IMR-90 (cell line): Measurements from ENCODE around the gene USP54. TPM values are rescaled to one million over a fixed set of nuclear protein-coding genes. Genes with fewer than 3 reads are reported as not detected.

Source experiments
- ATAC-seq: fragments of 200-7000 bp; cut with Tn5 transposase; 2 replicates; pipeline ENCODE4 v1.9.1; 2020; ENCODE audit warnings: low read depth, mild to moderate bottlenecking, moderate library complexity
- BruUV-seq: library from RNA; stranded (reverse); fragments of 400-500 nt; replicated peaks from 2 replicates; lab custom pipeline; 2021; lab: Mats Ljungman, UMichigan
- CTCF ChIA-PET: fragments of 300-600 bp; formaldehyde crosslinking; extraction: SDS; loops from one replicate; lab custom pipeline; 2021; ENCODE audit warnings: antibody characterized with exemption; lab: Yijun Ruan, JAX
- POLR2A ChIA-PET: fragments of 300-600 bp; sonication (Branson Sonifier 250); formaldehyde crosslinking; loops from one replicate; lab custom pipeline; 2022; ENCODE audit warnings: antibody characterized with exemption; ENCODE audit not compliant: unreplicated experiment; lab: Charles Lee
- DNase-seq: peaks from one replicate; pipeline ENCODE4 v3.0.0; 2013
- H2AFZ ChIP-seq: replicated peaks from 2 replicates; pipeline ENCODE3; 2013; ENCODE audit warnings: low read length, mild to moderate bottlenecking; ENCODE audit not compliant: poor library complexity
- H2AK5ac ChIP-seq: 2 replicates; pipeline ENCODE4 v1.6.1; 2013; ENCODE audit warnings: low read depth, low read length, inconsistent platforms
- H2AK9ac ChIP-seq: replicated peaks from 2 replicates; pipeline ENCODE3; 2013; ENCODE audit warnings: mild to moderate bottlenecking, low read depth, low read length, moderate library complexity; ENCODE audit not compliant: poor library complexity
- H2BK120ac ChIP-seq: 2 replicates; pipeline ENCODE4 v1.6.1; 2013; ENCODE audit warnings: low read depth, low read length, inconsistent platforms
- H2BK15ac ChIP-seq: 3 replicates; pipeline ENCODE4 v1.6.1; 2013; ENCODE audit warnings: low read depth, low read length, inconsistent platforms
- H2BK20ac ChIP-seq: 2 replicates; pipeline ENCODE4 v1.6.1; 2013; ENCODE audit warnings: low read depth, mild to moderate bottlenecking, inconsistent platforms, low read length, moderate library complexity
- H2BK5ac ChIP-seq: 2 replicates; pipeline ENCODE4 v1.6.1; 2013; ENCODE audit warnings: mild to moderate bottlenecking, low read depth, low read length, inconsistent platforms; ENCODE audit not compliant: poor library complexity, severe bottlenecking
- H3K14ac ChIP-seq: replicated peaks from 2 replicates; pipeline ENCODE4 v1.6.1; 2013; ENCODE audit warnings: low read depth, low read length, inconsistent platforms
- H3K18ac ChIP-seq: 2 replicates; pipeline ENCODE4 v1.6.1; 2013; ENCODE audit warnings: low read depth, low read length, control low read depth
- H3K23ac ChIP-seq: 2 replicates; pipeline ENCODE4 v1.6.1; 2013; ENCODE audit warnings: low read depth, low read length, inconsistent platforms
- H3K27ac ChIP-seq: 2 replicates; pipeline ENCODE4 v1.5.1; 2013; ENCODE audit warnings: mild to moderate bottlenecking, control low read depth, low read length; ENCODE audit not compliant: insufficient read depth
- H3K27me3 ChIP-seq: 2 replicates; pipeline ENCODE4 v1.6.1; 2013; ENCODE audit warnings: low read length; ENCODE audit not compliant: control insufficient read depth, insufficient read depth
- H3K36me3 ChIP-seq: 2 replicates; pipeline ENCODE4 v1.6.1; 2013; ENCODE audit warnings: low read length, mixed read lengths; ENCODE audit not compliant: control insufficient read depth, insufficient read depth
- H3K4ac ChIP-seq: 2 replicates; pipeline ENCODE4 v1.6.1; 2013; ENCODE audit warnings: low read depth, low read length, inconsistent platforms
- H3K4me1 ChIP-seq: 2 replicates; pipeline ENCODE4 v1.6.1; 2013; ENCODE audit warnings: low read length, mixed read lengths; ENCODE audit not compliant: control insufficient read depth, insufficient read depth
- H3K4me2 ChIP-seq: 2 replicates; pipeline ENCODE4 v1.6.1; 2013; ENCODE audit warnings: low read depth, mild to moderate bottlenecking, control low read depth, low read length, moderate library complexity
- H3K4me3 ChIP-seq: 2 replicates; pipeline ENCODE4 v1.5.1; 2013; ENCODE audit warnings: low read depth, mild to moderate bottlenecking, control low read depth, low read length, moderate library complexity; ENCODE audit not compliant: insufficient read depth
- H3K56ac ChIP-seq: 2 replicates; pipeline ENCODE4 v1.6.1; 2013; ENCODE audit warnings: low read length, inconsistent platforms; ENCODE audit not compliant: insufficient read depth; ENCODE audit errors: extremely low read depth
- H3K79me1 ChIP-seq, 2 experiments: 2 replicates each; pipeline ENCODE4 v1.6.1; 2013; ENCODE audit warnings: low read length in 2 of 2, inconsistent platforms in 1 of 2, low read depth in 1 of 2
- H3K9ac ChIP-seq: 2 replicates; pipeline ENCODE4 v1.6.1; 2013; ENCODE audit warnings: low read depth, low read length, control low read depth
- H3K9me1 ChIP-seq: 2 replicates; pipeline ENCODE4 v1.6.1; 2013; ENCODE audit warnings: low read length, inconsistent platforms; ENCODE audit not compliant: insufficient read depth
- H3K9me3 ChIP-seq: 2 replicates; pipeline ENCODE4 v1.6.1; 2013; ENCODE audit warnings: low read length; ENCODE audit not compliant: control insufficient read depth, insufficient read depth
- H4K20me1 ChIP-seq: 2 replicates; pipeline ENCODE4 v1.6.1; 2013; ENCODE audit warnings: low read length, inconsistent platforms; ENCODE audit not compliant: insufficient read depth
- H4K5ac ChIP-seq: 2 replicates; pipeline ENCODE4 v1.6.1; 2013; ENCODE audit warnings: mild to moderate bottlenecking, low read depth, low read length, control low read depth
- H4K8ac ChIP-seq, 2 experiments: 2 replicates each; pipeline ENCODE4 v1.6.1; 2013; ENCODE audit warnings: low read depth in 2 of 2, low read length in 2 of 2, control low read depth in 1 of 2, inconsistent platforms in 1 of 2
- H4K91ac ChIP-seq: 2 replicates; pipeline ENCODE4 v1.6.1; 2013; ENCODE audit warnings: low read depth, low read length, inconsistent platforms; ENCODE audit not compliant: insufficient read depth
- MAZ ChIP-seq: IDR thresholded peaks from 2 replicates; pipeline ENCODE4 v1.6.1; 2012; ENCODE audit warnings: low read depth, mild to moderate bottlenecking, low read length, improper control_type of control experiment, moderate library complexity, borderline replicate concordance
- NFE2L2 ChIP-seq: fragments of 150-350 bp; IDR thresholded peaks from 2 replicates; pipeline ENCODE4 v1.6.1; 2016; ENCODE audit warnings: low read depth, mild to moderate bottlenecking, low read length
- RFX5 ChIP-seq: IDR thresholded peaks from 2 replicates; pipeline ENCODE4 v1.8.0; 2012; ENCODE audit warnings: low read depth, mild to moderate bottlenecking, low read length, moderate library complexity
- whole genome bisulfite sequencing, 2 experiments: methylation state at CpG; one replicate each; pipeline versions ENCODE4 v1.1.5 to v1.1.7; 2013; ENCODE audit warnings: missing lambda C conversion rate in 2 of 2; ENCODE audit not compliant: insufficient read length in 1 of 2; ENCODE audit errors: extremely low coverage in 2 of 2; 5-methylcytosine and 5-hydroxymethylcytosine counted together
- dilution Hi-C: fragments of 300-500 bp; cut with HindIII; formaldehyde crosslinking; loops from one replicate; pipeline ENCODE4 v1.14.3; 2018; ENCODE audit warnings: low sequenced_read_pairs; ENCODE audit not compliant: unreplicated experiment
- in situ Hi-C: fragments of 300-500 bp; cut with MboI; formaldehyde crosslinking; loops from 3 replicates; pipeline ENCODE4 v1.14.3; 2019; ENCODE audit warnings: low sequenced_read_pairs, inconsistent platforms, mixed read lengths
- intact Hi-C: fragments of 100-400 bp; cut with micrococcal nuclease; formaldehyde crosslinking; loops from 2 replicates; pipeline ENCODE4 v1.10.0; 2022
- polyA plus RNA-seq, 3 experiments: library from polyadenylated mRNA; depleted of rRNA; stranded (reverse); fragments of >200 nt; gene quantifications; 2 replicates each; pipeline ENCODE4 v1.2.3, GENCODE V29; 2012; ENCODE audit warnings: low replicate concordance in 1 of 3
- total RNA-seq: library from RNA; depleted of rRNA; stranded (reverse); fragments of >200 nt; gene quantifications from 2 replicates; pipeline ENCODE4 v1.2.3, GENCODE V29; 2012
- TF ChIP-seq, protein P1 (sequence below): fragments of 150-350 bp; IDR thresholded peaks from 2 replicates; pipeline ENCODE4 v1.6.1; 2017; ENCODE audit warnings: mild to moderate bottlenecking, antibody characterized with exemption, low read length, low read depth
- TF ChIP-seq, protein P2 (sequence below): fragments of 150-350 bp; IDR thresholded peaks from 2 replicates; pipeline ENCODE4 v1.6.1; 2016; ENCODE audit warnings: low read depth, mild to moderate bottlenecking, low read length, moderate library complexity, borderline replicate concordance

Gene USP54
- total and polyA plus RNA-seq, 2 of the 4 experiments (the other 2 are of a cell fraction) = 4.0 to 7.9 TPM

DNA sequence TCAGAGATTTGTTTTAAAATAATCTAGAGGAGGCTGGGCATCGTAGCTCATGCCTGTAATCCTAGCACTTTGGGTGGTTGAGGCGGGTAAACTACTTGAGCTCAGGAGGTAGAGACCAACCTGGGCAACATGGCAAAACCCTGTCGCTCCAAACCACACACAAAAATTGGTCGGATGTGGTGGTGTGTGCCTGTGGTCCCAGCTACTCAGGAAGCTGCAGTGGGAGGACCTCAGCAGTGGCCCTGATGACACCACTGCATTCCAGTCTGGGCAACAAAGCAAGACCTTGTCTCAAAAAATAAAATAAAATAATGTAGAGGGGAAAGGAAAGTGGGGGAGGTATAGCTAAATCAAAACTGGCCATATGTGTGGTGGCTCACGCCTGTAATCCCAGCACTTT lies 81.4 kb downstream of the USP54 start:
- Histone ChIP-seq H3K4me3 (no peak overlapping the region), H2BK120ac (no peak overlapping the region), H2AK9ac (no peak overlapping the region), H3K4me1 (no peaks in the 10 kb centered on the region), H4K20me1 (no peaks in the 10 kb centered on the region), H2BK20ac (no peak overlapping the region), H3K79me1 (no peaks in the 10 kb centered on the region), H3K4me2 (no peak overlapping the region), H3K18ac (no peak overlapping the region), H3K9ac (no peak overlapping the region), H3K9me1 (no peaks in the 10 kb centered on the region), H3K14ac (no peak overlapping the region), H3K23ac (no peak overlapping the region), H4K5ac (no peak overlapping the region), H4K91ac (no peak overlapping the region), H2AFZ (no peak overlapping the region), H2BK15ac (no peak overlapping the region), H3K4ac (no peak overlapping the region), H3K27me3 (no peaks in the 10 kb centered on the region), H4K8ac (no peak overlapping the region), H3K36me3 (peaks cover 5% of the 10 kb centered on the region), H2BK5ac (no peak overlapping the region), H3K56ac (no peak overlapping the region), H3K27ac (no peak overlapping the region), H3K9me3 (no peaks in the 10 kb centered on the region), H2AK5ac (no peak overlapping the region)
- BruUV-seq = no TSS peak
- dilution Hi-C loops = no loop called here
- intact Hi-C loops = no loop called here
- in situ Hi-C loops = no loop called here
- TF ChIP-seq NFE2L2 (no peak), MAZ (no peak), RFX5 (no peak)
- TF ChIP-seq, protein P1, sequence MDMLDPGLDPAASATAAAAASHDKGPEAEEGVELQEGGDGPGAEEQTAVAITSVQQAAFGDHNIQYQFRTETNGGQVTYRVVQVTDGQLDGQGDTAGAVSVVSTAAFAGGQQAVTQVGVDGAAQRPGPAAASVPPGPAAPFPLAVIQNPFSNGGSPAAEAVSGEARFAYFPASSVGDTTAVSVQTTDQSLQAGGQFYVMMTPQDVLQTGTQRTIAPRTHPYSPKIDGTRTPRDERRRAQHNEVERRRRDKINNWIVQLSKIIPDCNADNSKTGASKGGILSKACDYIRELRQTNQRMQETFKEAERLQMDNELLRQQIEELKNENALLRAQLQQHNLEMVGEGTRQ = no peak
- TF ChIP-seq, protein P2, sequence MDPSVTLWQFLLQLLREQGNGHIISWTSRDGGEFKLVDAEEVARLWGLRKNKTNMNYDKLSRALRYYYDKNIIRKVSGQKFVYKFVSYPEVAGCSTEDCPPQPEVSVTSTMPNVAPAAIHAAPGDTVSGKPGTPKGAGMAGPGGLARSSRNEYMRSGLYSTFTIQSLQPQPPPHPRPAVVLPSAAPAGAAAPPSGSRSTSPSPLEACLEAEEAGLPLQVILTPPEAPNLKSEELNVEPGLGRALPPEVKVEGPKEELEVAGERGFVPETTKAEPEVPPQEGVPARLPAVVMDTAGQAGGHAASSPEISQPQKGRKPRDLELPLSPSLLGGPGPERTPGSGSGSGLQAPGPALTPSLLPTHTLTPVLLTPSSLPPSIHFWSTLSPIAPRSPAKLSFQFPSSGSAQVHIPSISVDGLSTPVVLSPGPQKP = no peak
- DNase-seq = no peak
- WGBS, 2 experiments = no CpG with 5 or more reads among the region's 5 CpGs
- POLR2A ChIA-PET = no interaction called here
- CTCF ChIA-PET = no interaction called here
- no peak for ATAC-seq
